ENCODE data around the gene PDCD7. TPM values are rescaled to one million over a fixed set of nuclear protein-coding genes. Genes with fewer than 3 reads are reported as not detected.

The PDCD7 gene
- total RNA-seq, 1 experiment from 2014 or later, result 31.6 TPM

- no peaks in the 10 kb centered on the region for H3K27me3 ChIP-seq (ENCODE audit: insufficient read depth, low read length)
- no peak overlapping the region for H3K9ac ChIP-seq (ENCODE audit: low read length)
- ChIA-PET RAD21 (ENCODE audit: low non-redundant PET in 1 of 2, low total read pairs in 2 of 2, uncharacterized antibody in 2 of 2, unreplicated experiment in 2 of 2) (no interaction called here), POLR2A (interaction anchor here (0.9 kb wide), 1 partner anchor 11 kb away, joined by 4 read pairs; the partner anchor contains the start of gene CLPX), CTCF (no interaction called here)
- no peak overlapping the region for H3K4me2 ChIP-seq (ENCODE audit: low read length)
- ATAC-seq (no peak), DNase-seq (ENCODE audit: low read depth, low spot score) (no peak)
- H2AFZ ChIP-seq (ENCODE audit: low read depth, low read length, poor library complexity, severe bottlenecking), result no peak overlapping the region
- H3K9me3 ChIP-seq (ENCODE audit: control insufficient read depth in 1 of 2, insufficient read depth in 1 of 2, low read depth in 1 of 2, low read length in 2 of 2), result no peaks in the 10 kb centered on the region
- peaks cover 31% of the 10 kb centered on the region for H3K79me2 ChIP-seq (ENCODE audit: insufficient read depth, low read length)
- no TSS peak for BruUV-seq (replicated peaks)
- no peaks in the 10 kb centered on the region for H3K9me2 ChIP-seq (ENCODE audit: insufficient read depth)
- peaks cover 26 to 35% of the 10 kb centered on the region in 2 experiments for H3K36me3 ChIP-seq (ENCODE audit: control insufficient read depth in 1 of 2, insufficient read depth in 2 of 2, low read length in 2 of 2)
- intact Hi-C loops (cut with micrococcal nuclease), result no loop called here
- H3K4me3 ChIP-seq (replicated peaks in 1 of 2; ENCODE audit: low read depth in 1 of 2, low read length in 2 of 2), result no peak overlapping the region
- H3K27ac ChIP-seq (ENCODE audit: low read depth, low read length), result no peak overlapping the region
- H3K4me1 ChIP-seq (ENCODE audit: control insufficient read depth in 1 of 2, insufficient read depth in 2 of 2, low read length in 2 of 2), result peaks cover 0 to 8% of the 10 kb centered on the region in 2 experiments; a peak in 1 of 4 replicates
- TF ChIP-seq SP1 (IDR thresholded peaks at IDR 0.05; ENCODE audit: low read depth), result no peak
- no peak for TF ChIP-seq MAX (IDR thresholded peaks at IDR 0.05)
- TF ChIP-seq FOSL1 (IDR thresholded peaks at IDR 0.05; ENCODE audit: low read depth), result no peak
- TF ChIP-seq ELF1 (IDR thresholded peaks at IDR 0.05; ENCODE audit: borderline replicate concordance, low read depth), result no peak
- TF ChIP-seq JUND (IDR thresholded peaks at IDR 0.05), result no peak
- no peaks in the 10 kb centered on the region for H4K20me1 ChIP-seq (ENCODE audit: insufficient read depth)
Observed at GRCh38 chr15:65174509-65174908, 40.9 kb upstream of the PDCD7 start.

- Histone ChIP-seq H2AFZ (ENCODE audit: low read depth, low read length, poor library complexity, severe bottlenecking) (no peak overlapping the region), H3K79me2 (ENCODE audit: insufficient read depth, low read length) (peaks cover 26% of the 10 kb centered on the region; the same call in 1 of the 2 replicates), H3K4me2 (ENCODE audit: low read length) (no peak overlapping the region), H3K4me1 (ENCODE audit: control insufficient read depth in 1 of 2, insufficient read depth in 2 of 2, low read length in 2 of 2) (no peaks in the 10 kb centered on the region), H3K36me3 (ENCODE audit: control insufficient read depth in 1 of 2, insufficient read depth in 2 of 2, low read length in 2 of 2) (peaks cover 15 to 23% of the 10 kb centered on the region in 2 experiments), H4K20me1 (ENCODE audit: insufficient read depth) (no peaks in the 10 kb centered on the region), H3K27ac (ENCODE audit: low read depth, low read length) (no peak overlapping the region), H3K4me3 (replicated peaks in 1 of 2; ENCODE audit: low read depth in 1 of 2, low read length in 2 of 2) (no peak overlapping the region), H3K27me3 (ENCODE audit: insufficient read depth, low read length) (no peaks in the 10 kb centered on the region), H3K9me2 (ENCODE audit: insufficient read depth) (no peaks in the 10 kb centered on the region), H3K9ac (ENCODE audit: low read length) (no peak overlapping the region), H3K9me3 (ENCODE audit: control insufficient read depth in 1 of 2, insufficient read depth in 1 of 2, low read depth in 1 of 2, low read length in 2 of 2) (no peaks in the 10 kb centered on the region)
- DNase-seq (ENCODE audit: low read depth, low spot score), result no peak
- TF ChIP-seq FOSL1 (IDR thresholded peaks at IDR 0.05; ENCODE audit: low read depth), result no peak
- TF ChIP-seq POLR2AphosphoS5 (IDR thresholded peaks at IDR 0.05; ENCODE audit: low read depth, low read length), result no peak
- no peak for TF ChIP-seq MAX (IDR thresholded peaks at IDR 0.05)
- no peak for TF ChIP-seq EZH2 (IDR thresholded peaks at IDR 0.05)
- TF ChIP-seq ATF3 (IDR thresholded peaks at IDR 0.05), result no peak
- TF ChIP-seq ZFX (IDR thresholded peaks at IDR 0.05), result no peak
- ChIA-PET POLR2A (no interaction called here), CTCF (no interaction called here), RAD21 (ENCODE audit: low non-redundant PET in 1 of 2, low total read pairs in 2 of 2, uncharacterized antibody in 2 of 2, unreplicated experiment in 2 of 2) (no interaction called here)
- no TSS peak for BruUV-seq (replicated peaks)
- no peak for ATAC-seq
- intact Hi-C loops (cut with micrococcal nuclease), result no loop called here
Observed at GRCh38 chr15:65172531-65172930, 38.9 kb upstream of the PDCD7 start.
